CD8-positive, alpha-beta memory T cell (primary cell): ENCODE data around the gene PPP1R13B. TPM values are rescaled to one million over a fixed set of nuclear protein-coding genes. Genes with fewer than 3 reads are reported as not detected.

Experiments used
- CTCF ChIA-PET: fragments of 350-600 bp; sonication (Branson Sonifier 250); formaldehyde crosslinking; loops from one replicate; lab custom pipeline; 2021; ENCODE audit warnings: antibody characterized with exemption; lab: Charles Lee
- POLR2A ChIA-PET: fragments of 350-600 bp; sonication (Branson Sonifier 250); formaldehyde crosslinking; loops from one replicate; lab custom pipeline; 2021; ENCODE audit warnings: antibody characterized with exemption; lab: Charles Lee
- DNase-seq, 5 donors: peaks; one replicate each; pipeline versions ENCODE4 v3.0.0 to v3.0.0-alpha.2; 2020 to 2022; ENCODE audit warnings: mixed read lengths in 1 of 5
- H3K27ac ChIP-seq: one replicate; pipeline ENCODE4 v1.7.0; 2013; ENCODE audit warnings: low read depth, mild to moderate bottlenecking, low read length, moderate library complexity
- H3K27me3 ChIP-seq: 2 replicates; pipeline ENCODE4 v1.7.0; 2013; ENCODE audit warnings: low read length, mild to moderate bottlenecking; ENCODE audit not compliant: insufficient read depth, poor library complexity, severe bottlenecking
- H3K36me3 ChIP-seq: 2 replicates; pipeline ENCODE4 v1.7.0; 2013; ENCODE audit warnings: mild to moderate bottlenecking, low read length, moderate library complexity; ENCODE audit not compliant: insufficient read depth
- H3K4me1 ChIP-seq: 2 replicates; pipeline ENCODE4 v1.7.0; 2013; ENCODE audit warnings: mild to moderate bottlenecking, low read length, moderate library complexity; ENCODE audit not compliant: insufficient read depth
- H3K4me3 ChIP-seq: 2 replicates; pipeline ENCODE4 v1.7.0; 2013; ENCODE audit warnings: mild to moderate bottlenecking, low read length
- H3K9me3 ChIP-seq: 2 replicates; pipeline ENCODE4 v1.7.0; 2013; ENCODE audit warnings: mild to moderate bottlenecking, low read length
- H3K27ac Mint-ChIP-seq, 8 donors: one replicate each; pipeline ENCODE4 v1.8.0; 2020 to 2021; ENCODE audit warnings: mixed read lengths in 8 of 8, mild to moderate bottlenecking in 6 of 8, inconsistent platforms in 3 of 8, moderate library complexity in 3 of 8
- H3K27me3 Mint-ChIP-seq, 2 donors: one replicate each; pipeline ENCODE4 v1.8.0; 2020 to 2021; ENCODE audit warnings: mixed read lengths in 2 of 2, mild to moderate bottlenecking in 1 of 2, moderate library complexity in 1 of 2
- H3K36me3 Mint-ChIP-seq, 3 donors: one replicate each; pipeline ENCODE4 v1.8.0; 2020 to 2021; ENCODE audit warnings: mixed read lengths in 3 of 3, inconsistent platforms in 1 of 3, mild to moderate bottlenecking in 1 of 3
- H3K4me1 Mint-ChIP-seq, 3 donors: one replicate each; pipeline ENCODE4 v1.8.0; 2020 to 2021; ENCODE audit warnings: mixed read lengths in 3 of 3, inconsistent platforms in 1 of 3, mild to moderate bottlenecking in 1 of 3
- H3K4me3 Mint-ChIP-seq, 7 donors: one replicate each; pipeline ENCODE4 v1.8.0; 2020 to 2021; ENCODE audit warnings: mixed read lengths in 7 of 7, mild to moderate bottlenecking in 6 of 7, moderate library complexity in 4 of 7, inconsistent platforms in 2 of 7
- H3K9me3 Mint-ChIP-seq, 5 donors: one replicate each; pipeline ENCODE4 v1.8.0; 2020 to 2022; ENCODE audit warnings: mixed read lengths in 5 of 5, mild to moderate bottlenecking in 3 of 5, moderate library complexity in 2 of 5, inconsistent platforms in 1 of 5
- polyA plus RNA-seq: library from polyadenylated mRNA; unstranded; fragments of 300-500 nt; fragmentation: Illumina TruSeq; gene quantifications from one replicate; pipeline ENCODE4 v1.2.3, GENCODE V29; 2021
- total RNA-seq, 2 experiments: library from RNA; stranded (reverse); gene quantifications; one replicate each; pipeline ENCODE4 v1.2.3, GENCODE V29; 2021

The PPP1R13B gene
- total and polyA plus RNA-seq, 3 experiments from 2014 or later, result 10.4 to 14.4 (median 14.0) TPM

DNA sequence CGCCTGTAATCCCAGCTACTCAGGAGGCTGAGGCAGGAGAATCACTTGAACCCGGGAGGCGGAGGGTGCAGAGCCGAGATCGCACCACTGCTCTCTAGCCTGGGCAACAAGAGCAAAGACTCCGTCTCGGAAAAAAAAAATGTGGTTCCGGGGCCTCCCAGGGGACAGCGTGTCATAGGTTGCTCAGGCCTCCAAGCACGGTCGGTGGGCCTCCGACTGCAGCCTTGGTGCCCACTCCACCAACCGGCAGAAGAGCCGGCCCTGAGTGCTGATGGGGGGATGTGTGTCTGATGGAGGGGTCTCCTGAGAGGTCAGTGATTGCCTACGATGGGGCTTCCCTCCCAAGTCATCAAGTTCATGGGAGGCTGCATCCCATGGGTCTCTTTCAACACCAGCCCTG is 115.9 kb downstream of the PPP1R13B start:
- H3K9me3 ChIP-seq, result no peaks in the 10 kb centered on the region
- H3K36me3 Mint-ChIP-seq, result peaks cover 0 to 58% (median 10%) of the 10 kb centered on the region in 3 donors
- peaks cover 11% of the 10 kb centered on the region for H3K36me3 ChIP-seq
- no peak overlapping the region for H3K27ac ChIP-seq
- DNase-seq, result peak in 1 of 5 donors; percentile 33
- H3K27ac Mint-ChIP-seq, result no peak overlapping the region
- no peak overlapping the region for H3K4me3 Mint-ChIP-seq
- ChIA-PET POLR2A (interaction anchor here (0.7 kb wide), 1 partner anchor 13 kb away, joined by 4 read pairs; no protein-coding TSS in a partner anchor), CTCF (interaction anchor here (1.5 to 1.9 kb wide), 2 partner anchors 15 to 170 kb away, joined by 3 to 4 read pairs; partner anchors contain the start of gene BAG5)
- H3K4me3 ChIP-seq, result no peak overlapping the region
- no peaks in the 10 kb centered on the region for H3K4me1 ChIP-seq
- H3K9me3 Mint-ChIP-seq, result no peaks in the 10 kb centered on the region
- H3K27me3 ChIP-seq, result no peaks in the 10 kb centered on the region
- H3K4me1 Mint-ChIP-seq, result no peaks in the 10 kb centered on the region
- no peaks in the 10 kb centered on the region for H3K27me3 Mint-ChIP-seq

DNA sequence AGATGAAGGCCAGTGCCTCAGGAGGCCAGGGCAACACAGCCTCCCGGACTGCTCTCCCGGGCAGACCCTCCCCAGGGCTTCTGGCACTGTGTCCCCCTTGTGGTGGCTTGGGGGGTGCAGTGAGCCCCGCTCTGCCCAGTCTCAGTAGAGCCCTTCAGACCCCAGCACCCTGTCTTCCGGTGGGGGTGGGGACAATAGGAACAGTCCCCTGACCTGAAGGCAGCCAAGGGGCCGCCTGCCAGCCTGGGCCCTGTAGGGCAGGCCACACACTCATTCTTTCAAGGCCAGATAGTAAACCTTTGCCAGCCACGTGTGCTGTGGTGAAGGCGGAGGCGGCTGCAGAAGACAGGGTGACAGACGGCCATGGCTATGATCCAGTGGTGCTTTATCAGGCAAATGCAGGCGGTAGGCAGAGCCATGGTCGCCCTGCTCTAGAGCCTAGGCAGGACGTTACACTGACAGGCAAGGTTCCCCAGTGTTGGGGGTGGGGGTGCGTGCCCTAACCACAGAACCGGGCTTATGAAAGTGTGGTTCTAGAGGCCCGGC is 116.8 kb downstream of the PPP1R13B start:
- no peak overlapping the region for H3K27ac Mint-ChIP-seq
- Histone ChIP-seq H3K27me3 (no peaks in the 10 kb centered on the region), H3K36me3 (peaks cover 11% of the 10 kb centered on the region), H3K9me3 (no peaks in the 10 kb centered on the region), H3K27ac (no peak overlapping the region), H3K4me3 (no peak overlapping the region), H3K4me1 (no peaks in the 10 kb centered on the region)
- POLR2A ChIA-PET, result interaction anchor here (0.7 kb wide), 1 partner anchor 12 kb away, joined by 4 read pairs; no protein-coding TSS in a partner anchor
- H3K4me1 Mint-ChIP-seq, result no peaks in the 10 kb centered on the region
- CTCF ChIA-PET, result interaction anchor here (1.5 kb wide), 1 partner anchor 169 kb away, joined by 3 read pairs; the partner anchor contains the start of gene BAG5
- H3K36me3 Mint-ChIP-seq, result peaks cover 0 to 54% (median 10%) of the 10 kb centered on the region in 3 donors
- H3K9me3 Mint-ChIP-seq, result no peaks in the 10 kb centered on the region
- no peak overlapping the region for H3K4me3 Mint-ChIP-seq
- H3K27me3 Mint-ChIP-seq, result no peaks in the 10 kb centered on the region
- DNase-seq, result peak in 1 of 5 donors; percentile 41

- CTCF ChIA-PET, result no interaction called here
- peaks cover 11% of the 10 kb centered on the region for H3K36me3 ChIP-seq
- no peaks in the 10 kb centered on the region for H3K27me3 ChIP-seq
- Mint-ChIP-seq H3K36me3 (peaks cover 0 to 50% (median 8%) of the 10 kb centered on the region in 3 donors), H3K27ac (peak overlapping the region in 1 of 8 donors; percentile 60), H3K4me3 (peak overlapping the region in 1 of 7 donors; percentile 72), H3K27me3 (no peaks in the 10 kb centered on the region), H3K9me3 (no peaks in the 10 kb centered on the region), H3K4me1 (no peaks in the 10 kb centered on the region)
- POLR2A ChIA-PET, result no interaction called here
- no peak for DNase-seq
- H3K4me3 ChIP-seq, result no peak overlapping the region
- H3K27ac ChIP-seq, result no peak overlapping the region
- H3K9me3 ChIP-seq, result no peaks in the 10 kb centered on the region
- no peaks in the 10 kb centered on the region for H3K4me1 ChIP-seq
Observed at GRCh38 chr14:103729496-103730448, 117.6 kb downstream of the PPP1R13B start.

DNA sequence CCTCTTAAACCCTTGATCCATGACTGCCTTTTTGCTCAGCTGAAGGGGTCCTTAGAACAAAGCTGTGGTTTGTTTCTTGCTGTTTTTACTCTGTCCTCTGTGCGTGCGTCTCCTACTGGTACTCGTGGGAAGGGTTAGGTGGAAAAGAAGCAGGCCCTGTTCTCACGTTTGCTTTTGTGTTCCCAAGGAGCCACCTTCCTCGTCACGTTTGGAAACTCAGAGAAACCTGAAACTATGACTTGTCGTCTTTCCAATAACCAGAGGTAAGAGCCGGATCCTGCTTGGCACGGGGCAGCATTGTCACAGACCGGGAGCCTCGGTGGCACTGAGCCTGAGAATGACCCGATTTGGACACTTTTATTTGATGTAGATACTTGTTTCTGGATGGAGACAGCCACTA is 118.7 kb downstream of the PPP1R13B start:
- Histone ChIP-seq H3K27me3 (no peaks in the 10 kb centered on the region), H3K4me1 (no peaks in the 10 kb centered on the region), H3K4me3 (no peak overlapping the region), H3K27ac (no peak overlapping the region), H3K9me3 (no peaks in the 10 kb centered on the region), H3K36me3 (peaks cover 11% of the 10 kb centered on the region)
- ChIA-PET CTCF (no interaction called here), POLR2A (no interaction called here)
- no peaks in the 10 kb centered on the region for H3K27me3 Mint-ChIP-seq
- H3K9me3 Mint-ChIP-seq, result no peaks in the 10 kb centered on the region
- no peaks in the 10 kb centered on the region for H3K4me1 Mint-ChIP-seq
- H3K36me3 Mint-ChIP-seq, result peaks cover 0 to 39% (median 3%) of the 10 kb centered on the region in 3 donors
- H3K27ac Mint-ChIP-seq, result peak overlapping the region in 2 of 8 donors; percentile 63 to 64
- H3K4me3 Mint-ChIP-seq, result no peak overlapping the region
- DNase-seq, result no peak

GRCh38 chr14:103728141-103728540 is 119.2 kb downstream of the PPP1R13B start:
- peaks cover 11% of the 10 kb centered on the region for H3K36me3 ChIP-seq
- no peak overlapping the region for H3K4me3 ChIP-seq
- no peaks in the 10 kb centered on the region for H3K27me3 ChIP-seq
- Mint-ChIP-seq H3K27ac (no peak overlapping the region), H3K36me3 (peaks cover 0 to 33% (median 3%) of the 10 kb centered on the region in 3 donors), H3K9me3 (no peaks in the 10 kb centered on the region), H3K4me3 (no peak overlapping the region), H3K27me3 (no peaks in the 10 kb centered on the region), H3K4me1 (no peaks in the 10 kb centered on the region)
- no peaks in the 10 kb centered on the region for H3K9me3 ChIP-seq
- CTCF ChIA-PET, result no interaction called here
- no peaks in the 10 kb centered on the region for H3K4me1 ChIP-seq
- H3K27ac ChIP-seq, result no peak overlapping the region
- POLR2A ChIA-PET, result no interaction called here
- peak in 1 of 5 donors; percentile 32 for DNase-seq

GRCh38 chr14:103727313-103727980 is 119.9 kb downstream of the PPP1R13B start:
- ChIA-PET POLR2A (no interaction called here), CTCF (no interaction called here)
- Mint-ChIP-seq H3K4me1 (no peaks in the 10 kb centered on the region), H3K27ac (no peak overlapping the region), H3K9me3 (no peaks in the 10 kb centered on the region), H3K36me3 (peaks cover 0 to 28% (median 3%) of the 10 kb centered on the region in 3 donors), H3K27me3 (no peaks in the 10 kb centered on the region), H3K4me3 (no peak overlapping the region)
- Histone ChIP-seq H3K4me1 (no peaks in the 10 kb centered on the region), H3K9me3 (no peaks in the 10 kb centered on the region), H3K36me3 (peaks cover 11% of the 10 kb centered on the region), H3K27me3 (no peaks in the 10 kb centered on the region), H3K27ac (no peak overlapping the region), H3K4me3 (no peak overlapping the region)
- peak in 1 of 5 donors; percentile 44 for DNase-seq

- DNase-seq, result no peak
- no peak overlapping the region for H3K27ac Mint-ChIP-seq
- POLR2A ChIA-PET, result no interaction called here
- no peaks in the 10 kb centered on the region for H3K27me3 Mint-ChIP-seq
- no peak overlapping the region for H3K27ac ChIP-seq
- H3K27me3 ChIP-seq, result no peaks in the 10 kb centered on the region
- H3K36me3 Mint-ChIP-seq, result peaks cover 0 to 24% (median 3%) of the 10 kb centered on the region in 3 donors
- no peaks in the 10 kb centered on the region for H3K9me3 Mint-ChIP-seq
- H3K4me1 Mint-ChIP-seq, result no peaks in the 10 kb centered on the region
- CTCF ChIA-PET, result no interaction called here
- H3K36me3 ChIP-seq, result peaks cover 11% of the 10 kb centered on the region
- no peaks in the 10 kb centered on the region for H3K4me1 ChIP-seq
- H3K4me3 Mint-ChIP-seq, result no peak overlapping the region
- no peaks in the 10 kb centered on the region for H3K9me3 ChIP-seq
- no peak overlapping the region for H3K4me3 ChIP-seq
Observed at GRCh38 chr14:103726474-103726873, 120.9 kb downstream of the PPP1R13B start.
